ENCODE results near the gene IL5RA.

DNA sequence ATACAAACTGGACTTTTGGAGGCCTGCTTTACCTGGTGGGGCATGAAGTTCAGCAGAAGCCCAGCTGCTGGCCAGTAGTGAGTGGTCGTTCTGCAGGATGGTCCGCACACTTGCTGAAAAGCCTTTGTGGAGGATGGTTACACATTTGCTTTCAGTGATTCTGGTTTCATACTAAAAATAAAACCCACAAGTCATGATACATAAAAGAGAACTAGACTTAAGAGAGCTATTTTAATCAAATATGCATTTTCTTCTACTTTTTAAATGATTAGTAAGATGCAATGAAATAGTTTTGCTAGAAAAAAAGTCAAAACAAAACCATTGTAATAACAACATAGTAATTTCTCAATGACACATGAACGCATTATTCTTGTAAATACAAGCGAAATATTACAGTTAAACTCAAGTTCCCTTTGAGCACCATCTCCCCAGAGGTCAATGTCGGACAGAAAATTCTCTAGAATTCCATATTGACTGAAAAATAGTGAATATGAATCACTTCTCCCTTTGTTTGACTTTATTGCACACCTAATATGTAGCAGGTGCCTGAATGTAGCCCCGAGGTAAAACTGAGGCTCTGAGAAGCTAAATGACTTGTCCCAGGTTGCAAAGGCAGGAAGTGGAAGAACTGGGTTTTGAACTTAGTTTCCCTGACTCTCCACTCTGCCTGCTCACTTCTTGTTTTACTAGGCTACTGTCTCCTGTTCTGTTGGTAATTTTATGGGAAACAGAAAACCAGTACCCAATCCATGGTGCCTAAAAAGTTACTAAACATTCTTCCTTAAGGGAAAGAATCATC is 8.3 kb downstream of the IL5RA start:
- TF ChIP-seq FOS (IDR thresholded peaks at IDR 0.05; ENCODE audit: extremely low read depth, insufficient read length) = no peak
- no peak for TF ChIP-seq ZNF551 (CRISPR knock-in tag; IDR thresholded peaks at IDR 0.05)
- TF ChIP-seq, protein P1, sequence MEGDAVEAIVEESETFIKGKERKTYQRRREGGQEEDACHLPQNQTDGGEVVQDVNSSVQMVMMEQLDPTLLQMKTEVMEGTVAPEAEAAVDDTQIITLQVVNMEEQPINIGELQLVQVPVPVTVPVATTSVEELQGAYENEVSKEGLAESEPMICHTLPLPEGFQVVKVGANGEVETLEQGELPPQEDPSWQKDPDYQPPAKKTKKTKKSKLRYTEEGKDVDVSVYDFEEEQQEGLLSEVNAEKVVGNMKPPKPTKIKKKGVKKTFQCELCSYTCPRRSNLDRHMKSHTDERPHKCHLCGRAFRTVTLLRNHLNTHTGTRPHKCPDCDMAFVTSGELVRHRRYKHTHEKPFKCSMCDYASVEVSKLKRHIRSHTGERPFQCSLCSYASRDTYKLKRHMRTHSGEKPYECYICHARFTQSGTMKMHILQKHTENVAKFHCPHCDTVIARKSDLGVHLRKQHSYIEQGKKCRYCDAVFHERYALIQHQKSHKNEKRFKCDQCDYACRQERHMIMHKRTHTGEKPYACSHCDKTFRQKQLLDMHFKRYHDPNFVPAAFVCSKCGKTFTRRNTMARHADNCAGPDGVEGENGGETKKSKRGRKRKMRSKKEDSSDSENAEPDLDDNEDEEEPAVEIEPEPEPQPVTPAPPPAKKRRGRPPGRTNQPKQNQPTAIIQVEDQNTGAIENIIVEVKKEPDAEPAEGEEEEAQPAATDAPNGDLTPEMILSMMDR (IDR thresholded peaks at IDR 0.05 in 2 of 3, conservative IDR thresholded peaks at IDR 0.05 in 1 of 3; ENCODE audit: insufficient read depth in 2 of 3, low read depth in 1 of 3, low read length in 3 of 3) = no peak
- TF ChIP-seq, protein P2, sequence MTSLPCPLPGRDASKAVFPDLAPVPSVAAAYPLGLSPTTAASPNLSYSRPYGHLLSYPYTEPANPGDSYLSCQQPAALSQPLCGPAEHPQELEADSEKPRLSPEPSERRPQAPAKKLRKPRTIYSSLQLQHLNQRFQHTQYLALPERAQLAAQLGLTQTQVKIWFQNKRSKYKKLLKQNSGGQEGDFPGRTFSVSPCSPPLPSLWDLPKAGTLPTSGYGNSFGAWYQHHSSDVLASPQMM (CRISPR knock-in tag; IDR thresholded peaks at IDR 0.05) = no peak
- TF ChIP-seq, protein P3, sequence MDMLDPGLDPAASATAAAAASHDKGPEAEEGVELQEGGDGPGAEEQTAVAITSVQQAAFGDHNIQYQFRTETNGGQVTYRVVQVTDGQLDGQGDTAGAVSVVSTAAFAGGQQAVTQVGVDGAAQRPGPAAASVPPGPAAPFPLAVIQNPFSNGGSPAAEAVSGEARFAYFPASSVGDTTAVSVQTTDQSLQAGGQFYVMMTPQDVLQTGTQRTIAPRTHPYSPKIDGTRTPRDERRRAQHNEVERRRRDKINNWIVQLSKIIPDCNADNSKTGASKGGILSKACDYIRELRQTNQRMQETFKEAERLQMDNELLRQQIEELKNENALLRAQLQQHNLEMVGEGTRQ (CRISPR knock-in tag; IDR thresholded peaks at IDR 0.05) = no peak
- TF ChIP-seq NR2C1 (IDR thresholded peaks at IDR 0.05) = no peak
- TF ChIP-seq NR2C1 (tag; IDR thresholded peaks at IDR 0.05) = no peak
- TF ChIP-seq ZFP36 (IDR thresholded peaks at IDR 0.05; ENCODE audit: low read depth, low read length, partially characterized antibody) = no peak
- TF ChIP-seq, protein P4, sequence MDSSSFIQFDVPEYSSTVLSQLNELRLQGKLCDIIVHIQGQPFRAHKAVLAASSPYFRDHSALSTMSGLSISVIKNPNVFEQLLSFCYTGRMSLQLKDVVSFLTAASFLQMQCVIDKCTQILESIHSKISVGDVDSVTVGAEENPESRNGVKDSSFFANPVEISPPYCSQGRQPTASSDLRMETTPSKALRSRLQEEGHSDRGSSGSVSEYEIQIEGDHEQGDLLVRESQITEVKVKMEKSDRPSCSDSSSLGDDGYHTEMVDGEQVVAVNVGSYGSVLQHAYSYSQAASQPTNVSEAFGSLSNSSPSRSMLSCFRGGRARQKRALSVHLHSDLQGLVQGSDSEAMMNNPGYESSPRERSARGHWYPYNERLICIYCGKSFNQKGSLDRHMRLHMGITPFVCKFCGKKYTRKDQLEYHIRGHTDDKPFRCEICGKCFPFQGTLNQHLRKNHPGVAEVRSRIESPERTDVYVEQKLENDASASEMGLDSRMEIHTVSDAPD (CRISPR knock-in tag; IDR thresholded peaks at IDR 0.05) = no peak
- no peak for TF ChIP-seq ZNF583 (CRISPR knock-in tag; IDR thresholded peaks at IDR 0.05)

Data from K562 (cell line).